Esophagus muscularis mucosa (tissue), 4 donors: Measurements from ENCODE around the gene MLN. TPM values are rescaled to one million over a fixed set of nuclear protein-coding genes. Genes with fewer than 3 reads are reported as not detected.

Experiments
- DNase-seq: peaks from one replicate; pipeline ENCODE4 v3.0.0-alpha.2; 2017; ENCODE audit errors: extremely low spot score
- H3K27ac ChIP-seq, 4 donors: fragments of 200-600 bp; sonication (generic); replicated peaks in 1 of 4; 1 replicate in 3 of 4; 2 replicates in 1 of 4; pipeline ENCODE4 v1.5.1; 2016 to 2019; ENCODE audit warnings: mild to moderate bottlenecking in 1 of 4
- H3K27me3 ChIP-seq, 4 donors: fragments of 200-600 bp; sonication (generic); one replicate each; pipeline versions ENCODE4 v1.5.1 to v1.6.0; 2016 to 2019
- H3K36me3 ChIP-seq, 4 donors: fragments of 200-600 bp; sonication (generic); one replicate each; pipeline ENCODE4 v1.5.1; 2016 to 2019
- H3K4me1 ChIP-seq, 4 donors: fragments of 200-600 bp; sonication (generic); one replicate each; pipeline ENCODE4 v1.5.1; 2016 to 2019
- H3K4me3 ChIP-seq, 4 donors: fragments of 200-600 bp; sonication (generic); 1 replicate in 2 of 4; 2 replicates in 2 of 4; pipeline ENCODE4 v1.5.1; 2016 to 2019; ENCODE audit warnings: mild to moderate bottlenecking in 4 of 4, moderate library complexity in 1 of 4
- H3K9me3 ChIP-seq, 4 donors: fragments of 200-600 bp; sonication (generic); 1 replicate in 3 of 4; 2 replicates in 1 of 4; pipeline ENCODE4 v1.5.1; 2016 to 2019
- EP300 ChIP-seq: sonication (generic); formaldehyde crosslinking; IDR thresholded peaks from one replicate; pipeline ENCODE4 v1.6.1; 2017; ENCODE audit warnings: antibody characterized with exemption
- POLR2A ChIP-seq: fragments of 450-650 bp; IDR thresholded peaks from one replicate; pipeline ENCODE4 v1.6.1; 2017; ENCODE audit warnings: antibody characterized with exemption, moderate library complexity, mild to moderate bottlenecking, low read depth
- POLR2AphosphoS5 ChIP-seq, 2 donors: sonication (generic); formaldehyde crosslinking; IDR thresholded peaks; one replicate each; pipeline ENCODE4 v1.6.1; 2017; ENCODE audit warnings: antibody characterized with exemption in 2 of 2
- WGBS: methylation state at CpG from one replicate; pipeline ENCODE4 v1.1.5; 2018; 5-methylcytosine and 5-hydroxymethylcytosine counted together
- intact Hi-C: fragments of 100-400 bp; cut with DNase I; formaldehyde crosslinking; loops from one replicate; pipeline ENCODE4 v1.15.1; 2023
- total RNA-seq, 4 donors: library from RNA; depleted of rRNA; stranded (reverse); fragments of >200 nt; gene quantifications; one replicate each; pipeline versions ENCODE4 v1.1.0 to v1.2.1, GENCODE V29; 2016
- TF ChIP-seq, protein P1 (sequence below), 3 experiments: fragments of 200-600 bp in 2 of 3; fragments of 450-650 bp in 1 of 3; sonication (generic) in 2 of 3; IDR thresholded peaks; one replicate each; pipeline ENCODE4 v1.5.1; 2017 to 2019; ENCODE audit warnings: antibody characterized with exemption in 3 of 3, mild to moderate bottlenecking in 2 of 3, moderate library complexity in 1 of 3

Gene MLN
- total RNA-seq, 4 donors from 2014 or later = not detected

DNA sequence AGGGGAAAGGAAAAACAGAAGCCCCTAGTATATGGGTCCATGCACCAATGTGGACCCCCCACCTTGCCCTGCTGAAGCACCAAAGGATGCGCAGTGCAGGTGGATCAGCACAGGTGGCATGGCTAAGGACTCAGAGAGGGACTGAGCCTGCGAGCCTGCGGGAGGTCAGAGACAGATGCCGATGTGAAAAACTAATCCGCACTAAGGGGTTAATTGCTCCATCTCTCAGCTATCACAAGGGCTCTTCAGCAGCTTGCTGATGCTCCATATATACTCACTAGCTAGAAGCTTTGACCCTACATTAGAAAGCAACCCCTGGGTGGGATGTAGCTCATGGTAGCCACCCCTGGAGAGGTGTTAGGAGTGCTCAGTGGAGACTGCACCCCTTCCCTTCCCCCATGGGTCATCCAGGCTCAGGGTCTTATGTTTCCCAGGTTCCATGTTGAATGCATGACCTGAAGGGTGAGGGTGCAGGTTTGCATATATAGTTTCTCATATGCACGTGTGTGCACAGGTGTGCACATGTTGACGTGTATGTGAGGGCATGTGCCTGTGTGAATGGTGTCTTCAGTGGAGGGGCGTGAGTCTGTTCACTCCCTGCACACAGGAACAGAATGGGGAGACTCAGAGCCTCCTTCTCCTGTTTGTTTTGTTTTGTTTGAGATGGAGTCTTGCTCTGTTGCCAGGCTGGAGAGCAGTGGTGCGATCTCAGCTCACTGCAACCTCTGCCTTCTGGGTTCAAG lies 43.7 kb downstream of the MLN start:
- H3K9me3 ChIP-seq = no peaks in the 10 kb centered on the region
- H3K4me3 ChIP-seq = no peak overlapping the region
- intact Hi-C loops = no loop called here
- H3K27me3 ChIP-seq = peaks cover 0 to 3% (median 1%) of the 10 kb centered on the region in 4 donors
- H3K27ac ChIP-seq = no peak overlapping the region
- TF ChIP-seq, protein P1, sequence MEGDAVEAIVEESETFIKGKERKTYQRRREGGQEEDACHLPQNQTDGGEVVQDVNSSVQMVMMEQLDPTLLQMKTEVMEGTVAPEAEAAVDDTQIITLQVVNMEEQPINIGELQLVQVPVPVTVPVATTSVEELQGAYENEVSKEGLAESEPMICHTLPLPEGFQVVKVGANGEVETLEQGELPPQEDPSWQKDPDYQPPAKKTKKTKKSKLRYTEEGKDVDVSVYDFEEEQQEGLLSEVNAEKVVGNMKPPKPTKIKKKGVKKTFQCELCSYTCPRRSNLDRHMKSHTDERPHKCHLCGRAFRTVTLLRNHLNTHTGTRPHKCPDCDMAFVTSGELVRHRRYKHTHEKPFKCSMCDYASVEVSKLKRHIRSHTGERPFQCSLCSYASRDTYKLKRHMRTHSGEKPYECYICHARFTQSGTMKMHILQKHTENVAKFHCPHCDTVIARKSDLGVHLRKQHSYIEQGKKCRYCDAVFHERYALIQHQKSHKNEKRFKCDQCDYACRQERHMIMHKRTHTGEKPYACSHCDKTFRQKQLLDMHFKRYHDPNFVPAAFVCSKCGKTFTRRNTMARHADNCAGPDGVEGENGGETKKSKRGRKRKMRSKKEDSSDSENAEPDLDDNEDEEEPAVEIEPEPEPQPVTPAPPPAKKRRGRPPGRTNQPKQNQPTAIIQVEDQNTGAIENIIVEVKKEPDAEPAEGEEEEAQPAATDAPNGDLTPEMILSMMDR (IDR thresholded peaks at IDR 0.05) = no peak
- TF ChIP-seq EP300 (no peak), POLR2AphosphoS5 (IDR thresholded peaks at IDR 0.05) (no peak), POLR2A (no peak)
- 87% methylated on average over 9 of the region's 9 CpGs for WGBS
- H3K4me1 ChIP-seq = peaks cover 4 to 14% (median 5%) of the 10 kb centered on the region in 4 donors
- H3K36me3 ChIP-seq = no peaks in the 10 kb centered on the region
- no peak for DNase-seq

DNA sequence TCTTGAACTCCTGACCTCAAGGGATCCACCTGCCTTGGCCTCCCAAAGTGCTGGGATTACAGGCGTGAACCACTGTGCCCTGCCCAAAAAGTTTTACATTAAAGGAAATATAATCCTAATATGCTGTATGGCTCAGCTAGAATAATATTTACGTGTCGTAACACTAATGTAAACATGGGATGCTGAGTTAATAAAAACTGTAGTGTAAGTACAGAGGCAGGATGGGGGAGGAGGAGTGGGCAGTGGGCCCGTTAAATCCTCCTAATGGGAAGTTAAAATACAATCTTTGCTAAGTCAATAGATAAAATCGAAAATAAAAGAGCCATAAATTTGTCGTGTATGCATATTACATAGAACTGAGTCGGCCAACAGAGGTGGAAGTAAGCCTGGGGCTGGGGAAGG lies 45.0 kb downstream of the MLN start:
- intact Hi-C loops = no loop called here

DNA sequence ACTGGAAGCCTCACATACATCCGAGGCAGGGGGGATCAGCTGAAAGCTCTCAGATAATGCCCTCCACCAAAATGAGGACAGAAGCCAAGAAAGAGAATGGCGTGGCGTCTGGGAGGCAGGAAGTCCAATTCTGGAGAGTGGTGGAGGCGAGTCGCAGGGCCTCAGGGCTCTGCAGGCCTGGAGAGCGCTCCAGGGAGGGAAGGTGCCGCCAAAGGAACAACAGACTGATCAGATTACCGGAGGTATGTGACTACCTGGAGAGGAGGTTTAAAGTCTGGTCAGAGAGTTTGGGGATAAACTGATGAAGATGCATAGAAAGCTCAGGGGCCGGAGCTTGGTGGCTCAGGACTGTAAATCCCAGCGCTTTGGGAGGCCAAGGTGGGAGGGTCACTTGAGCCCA lies 45.9 kb downstream of the MLN start:
- no peak for TF ChIP-seq EP300
- TF ChIP-seq, protein P1 (IDR thresholded peaks at IDR 0.05) = no peak
- TF ChIP-seq POLR2AphosphoS5 (IDR thresholded peaks at IDR 0.05) = no peak
- no peak for TF ChIP-seq POLR2A
- WGBS = 83% methylated on average over 10 of the region's 10 CpGs
- intact Hi-C loops = no loop called here
- H3K4me3 ChIP-seq = no peak overlapping the region
- peaks cover 0 to 8% (median 1%) of the 10 kb centered on the region in 4 donors for H3K27me3 ChIP-seq
- H3K9me3 ChIP-seq = no peaks in the 10 kb centered on the region
- no peaks in the 10 kb centered on the region for H3K36me3 ChIP-seq
- H3K27ac ChIP-seq = no peak overlapping the region
- no peak for DNase-seq
- peaks cover 4 to 14% (median 5%) of the 10 kb centered on the region in 4 donors for H3K4me1 ChIP-seq

More for the DNA sequence above, 45.0 kb downstream of the MLN start:
- no peak for DNase-seq
- H3K27ac ChIP-seq = no peak overlapping the region
- H3K4me3 ChIP-seq = no peak overlapping the region
- no peak for TF ChIP-seq POLR2AphosphoS5 (IDR thresholded peaks at IDR 0.05)
- TF ChIP-seq, protein P1 (IDR thresholded peaks at IDR 0.05) = no peak
- TF ChIP-seq POLR2A = no peak
- TF ChIP-seq EP300 = no peak
- H3K36me3 ChIP-seq = no peaks in the 10 kb centered on the region
- WGBS = 50% methylated on average over 7 of the region's 7 CpGs
- H3K9me3 ChIP-seq = no peaks in the 10 kb centered on the region
- H3K27me3 ChIP-seq = peaks cover 0 to 8% (median 1%) of the 10 kb centered on the region in 4 donors
- peaks cover 4 to 14% (median 5%) of the 10 kb centered on the region in 4 donors for H3K4me1 ChIP-seq

DNA sequence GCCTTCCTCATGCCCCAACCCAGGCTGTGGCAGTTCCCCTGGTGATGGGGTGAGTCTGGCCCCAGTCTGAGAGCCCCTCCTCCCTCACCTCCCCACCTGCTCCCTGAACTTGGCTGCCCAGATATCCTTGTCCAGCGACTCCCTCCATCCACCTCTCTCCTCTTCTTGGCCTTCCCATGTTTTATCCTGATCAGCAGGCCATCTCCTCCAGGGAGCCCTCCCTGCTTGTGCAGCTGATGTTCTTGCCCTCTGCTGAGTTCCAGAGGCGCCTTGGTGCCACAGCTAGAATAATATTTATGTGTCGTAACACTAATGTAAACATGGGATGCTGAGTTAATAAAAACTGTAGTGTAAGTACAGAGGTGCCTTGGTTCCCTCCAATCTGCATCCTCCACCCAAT lies 46.7 kb downstream of the MLN start:
- H3K27me3 ChIP-seq = peaks cover 0 to 6% (median 1%) of the 10 kb centered on the region in 4 donors
- intact Hi-C loops = no loop called here
- H3K4me3 ChIP-seq = no peak overlapping the region
- H3K4me1 ChIP-seq = peaks cover 4 to 14% (median 5%) of the 10 kb centered on the region in 4 donors
- H3K27ac ChIP-seq = no peak overlapping the region
- H3K9me3 ChIP-seq = no peaks in the 10 kb centered on the region
- WGBS = 72% methylated on average over 3 of the region's 3 CpGs
- H3K36me3 ChIP-seq = no peaks in the 10 kb centered on the region
- DNase-seq = no peak
- TF ChIP-seq POLR2A (no peak), EP300 (no peak), POLR2AphosphoS5 (IDR thresholded peaks at IDR 0.05) (no peak)
- TF ChIP-seq, protein P1 (IDR thresholded peaks at IDR 0.05) = no peak
